ENCODE results near the gene GNAI3.

Gene GNAI3

DNA sequence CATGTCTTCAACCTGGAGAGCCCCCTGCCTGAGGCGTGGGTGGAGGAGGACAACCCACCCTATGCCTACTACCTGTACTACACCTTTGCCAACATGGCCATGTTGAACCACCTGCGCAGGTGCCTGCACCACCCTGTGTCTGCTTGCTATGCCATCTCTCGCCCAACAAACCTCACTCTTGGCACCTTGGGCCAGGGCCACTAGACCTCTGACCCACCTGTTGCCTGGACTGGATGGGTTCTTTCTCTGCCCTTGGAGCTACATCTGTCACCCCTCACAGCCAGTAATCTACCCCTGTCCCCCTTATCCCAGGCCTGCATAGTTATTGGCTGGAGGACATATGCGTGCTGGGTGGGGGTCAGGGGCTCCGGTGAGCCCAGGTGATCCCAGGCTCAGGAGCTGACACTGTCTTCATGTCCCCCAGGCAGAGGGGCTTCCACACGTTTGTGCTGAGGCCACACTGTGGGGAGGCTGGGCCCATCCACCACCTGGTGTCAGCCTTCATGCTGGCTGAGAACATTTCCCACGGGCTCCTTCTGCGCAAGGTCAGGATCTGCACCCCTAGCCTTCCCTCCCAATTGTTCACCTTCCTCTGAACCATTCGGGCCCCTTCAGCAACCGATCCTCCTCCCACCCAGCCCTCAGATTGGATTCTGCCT, 81.1 kb downstream of the GNAI3 start:
- no peaks in the 10 kb centered on the region for H3K9me3 ChIP-seq (ENCODE audit: insufficient read depth, low read depth, low read length)
- H3K4me3 ChIP-seq (ENCODE audit: low read length): no peak overlapping the region
- H3K9ac ChIP-seq (ENCODE audit: low read depth, low read length): no peak overlapping the region
- H3K27me3 ChIP-seq (ENCODE audit: insufficient read depth, low read length): no peaks in the 10 kb centered on the region
- H3K4me1 ChIP-seq (ENCODE audit: insufficient read depth, low read length): no peaks in the 10 kb centered on the region; the same call in 1 of the 2 replicates
- H3K36me3 ChIP-seq (ENCODE audit: insufficient read depth, low read depth, low read length): peaks cover 53% of the 10 kb centered on the region
- no peak overlapping the region for H3K27ac ChIP-seq (ENCODE audit: low read length)

DNA sequence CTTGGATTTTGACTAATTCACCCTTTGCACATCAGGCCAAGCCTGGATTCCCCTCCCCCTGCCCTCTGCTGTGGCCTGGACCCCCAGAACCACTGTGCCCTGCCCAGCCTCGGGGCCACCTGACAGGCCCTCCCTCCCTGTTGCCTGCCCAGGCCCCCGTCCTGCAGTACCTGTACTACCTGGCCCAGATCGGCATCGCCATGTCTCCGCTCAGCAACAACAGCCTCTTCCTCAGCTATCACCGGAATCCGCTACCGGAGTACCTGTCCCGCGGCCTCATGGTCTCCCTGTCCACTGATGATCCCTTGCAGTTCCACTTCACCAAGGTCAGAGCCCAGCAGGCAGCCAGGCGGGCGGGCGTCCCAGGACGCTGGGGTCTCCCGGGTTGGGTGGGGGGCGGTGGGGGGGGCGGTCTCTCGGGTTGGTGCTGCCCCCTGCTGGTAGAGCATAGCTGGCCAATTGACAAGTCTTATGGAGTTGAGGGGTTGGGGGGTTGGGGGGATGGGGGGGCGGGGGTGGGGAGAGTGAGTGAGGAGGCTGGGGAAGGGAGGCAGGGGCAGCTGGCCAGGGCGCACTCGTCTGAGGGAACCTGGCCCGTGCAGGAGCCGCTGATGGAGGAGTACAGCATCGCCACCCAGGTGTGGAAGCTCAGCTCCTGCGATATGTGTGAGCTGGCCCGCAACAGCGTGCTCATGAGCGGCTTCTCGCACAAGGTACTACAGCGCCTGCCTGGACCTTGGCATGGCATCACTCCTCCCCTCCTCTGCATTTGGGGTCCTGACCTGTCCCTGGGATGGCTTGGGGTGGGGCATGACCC, 81.9 kb downstream of the GNAI3 start:
- H3K4me1 ChIP-seq (ENCODE audit: insufficient read depth, low read length): no peaks in the 10 kb centered on the region; the same call in 1 of the 2 replicates
- H3K9me3 ChIP-seq (ENCODE audit: insufficient read depth, low read depth, low read length): no peaks in the 10 kb centered on the region
- H3K27me3 ChIP-seq (ENCODE audit: insufficient read depth, low read length): no peaks in the 10 kb centered on the region
- no peak overlapping the region for H3K9ac ChIP-seq (ENCODE audit: low read depth, low read length)
- H3K27ac ChIP-seq (ENCODE audit: low read length): no peak overlapping the region
- H3K4me3 ChIP-seq (ENCODE audit: low read length): no peak overlapping the region
- H3K36me3 ChIP-seq (ENCODE audit: insufficient read depth, low read depth, low read length): peaks cover 53% of the 10 kb centered on the region

DNA sequence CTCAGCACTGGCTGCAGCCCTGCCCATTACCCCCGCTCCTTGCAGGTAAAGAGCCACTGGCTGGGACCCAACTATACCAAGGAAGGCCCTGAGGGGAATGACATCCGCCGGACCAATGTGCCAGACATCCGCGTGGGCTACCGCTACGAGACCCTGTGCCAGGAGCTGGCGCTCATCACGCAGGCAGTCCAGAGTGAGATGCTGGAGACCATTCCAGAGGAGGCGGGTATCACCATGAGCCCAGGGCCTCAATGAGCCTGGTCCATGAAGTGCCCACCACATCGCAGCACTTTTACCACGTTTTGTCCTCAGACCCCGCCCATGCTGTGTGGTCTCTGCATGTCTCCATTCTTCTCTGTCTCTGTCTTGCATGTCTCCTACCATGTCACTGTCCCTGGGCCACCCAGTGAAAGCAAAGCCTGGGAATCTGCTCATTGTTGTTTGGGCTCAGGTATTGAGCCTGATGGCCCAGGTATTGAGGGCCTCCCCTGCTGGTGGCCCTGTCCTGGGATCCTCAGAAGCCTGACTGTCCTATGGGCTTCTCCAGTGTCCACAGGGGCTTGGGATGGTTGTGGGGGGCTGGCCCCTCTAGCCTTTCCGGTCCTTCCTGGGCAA, 82.6 kb downstream of the GNAI3 start:
- H3K27me3 ChIP-seq (ENCODE audit: insufficient read depth, low read length): no peaks in the 10 kb centered on the region
- H3K9me3 ChIP-seq (ENCODE audit: insufficient read depth, low read depth, low read length): no peaks in the 10 kb centered on the region
- H3K4me3 ChIP-seq (ENCODE audit: low read length): no peak overlapping the region
- peaks cover 1% of the 10 kb centered on the region; the same call in 1 of the 2 replicates for H3K4me1 ChIP-seq (ENCODE audit: insufficient read depth, low read length)
- H3K36me3 ChIP-seq (ENCODE audit: insufficient read depth, low read depth, low read length): peaks cover 49% of the 10 kb centered on the region
- no peak overlapping the region for H3K9ac ChIP-seq (ENCODE audit: low read depth, low read length)
- H3K27ac ChIP-seq (ENCODE audit: low read length): no peak overlapping the region

DNA sequence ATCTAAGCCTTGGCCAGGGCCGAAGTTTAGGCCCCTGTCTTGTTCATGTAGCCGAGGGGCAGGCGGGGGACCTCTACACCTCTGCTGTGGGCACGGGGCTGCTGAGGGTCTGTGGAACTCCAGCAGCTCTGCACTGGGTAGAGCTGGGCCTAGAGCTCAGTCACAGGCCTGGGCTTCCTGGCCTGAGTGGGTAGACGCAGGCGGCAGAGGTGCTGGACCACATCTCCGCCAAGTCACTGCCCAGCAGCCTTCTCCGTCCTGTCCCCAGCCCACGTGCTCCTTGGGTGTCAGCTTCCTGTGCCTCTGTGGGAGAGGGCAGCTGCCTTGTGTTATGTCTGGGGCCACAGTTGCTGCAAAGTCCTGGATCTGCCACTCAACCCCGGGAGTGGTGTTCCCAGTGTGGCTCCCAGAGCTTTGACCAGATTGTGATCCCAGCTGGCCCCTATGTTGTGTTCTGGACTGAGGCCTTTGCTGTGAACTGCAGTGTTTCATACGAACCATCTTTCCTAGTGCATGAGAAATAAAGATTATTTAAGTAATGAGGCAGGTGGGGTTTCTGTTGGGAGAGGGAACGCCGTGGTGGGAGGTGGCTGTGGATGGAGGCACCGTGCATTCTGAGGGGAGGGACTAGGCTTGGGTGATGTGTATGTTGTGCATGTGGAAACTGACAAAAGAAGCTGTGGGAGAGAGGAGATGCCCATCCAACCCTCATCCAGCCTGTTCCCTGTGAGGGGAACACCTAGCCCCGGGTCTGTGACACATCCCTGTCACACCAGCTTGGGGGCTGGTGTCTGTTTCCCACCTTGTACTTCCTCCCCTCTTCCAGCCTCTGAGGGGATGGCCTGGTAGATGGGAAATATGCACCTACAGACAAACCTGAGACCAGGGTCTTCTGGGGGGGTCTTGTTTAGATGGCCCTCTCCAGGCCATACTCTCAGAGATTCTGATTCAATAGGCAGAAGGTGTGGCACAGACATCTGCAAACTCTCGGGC, 83.4 kb downstream of the GNAI3 start:
- no peak overlapping the region for H3K9ac ChIP-seq (ENCODE audit: low read depth, low read length)
- no peak overlapping the region for H3K4me3 ChIP-seq (ENCODE audit: low read length)

DNA sequence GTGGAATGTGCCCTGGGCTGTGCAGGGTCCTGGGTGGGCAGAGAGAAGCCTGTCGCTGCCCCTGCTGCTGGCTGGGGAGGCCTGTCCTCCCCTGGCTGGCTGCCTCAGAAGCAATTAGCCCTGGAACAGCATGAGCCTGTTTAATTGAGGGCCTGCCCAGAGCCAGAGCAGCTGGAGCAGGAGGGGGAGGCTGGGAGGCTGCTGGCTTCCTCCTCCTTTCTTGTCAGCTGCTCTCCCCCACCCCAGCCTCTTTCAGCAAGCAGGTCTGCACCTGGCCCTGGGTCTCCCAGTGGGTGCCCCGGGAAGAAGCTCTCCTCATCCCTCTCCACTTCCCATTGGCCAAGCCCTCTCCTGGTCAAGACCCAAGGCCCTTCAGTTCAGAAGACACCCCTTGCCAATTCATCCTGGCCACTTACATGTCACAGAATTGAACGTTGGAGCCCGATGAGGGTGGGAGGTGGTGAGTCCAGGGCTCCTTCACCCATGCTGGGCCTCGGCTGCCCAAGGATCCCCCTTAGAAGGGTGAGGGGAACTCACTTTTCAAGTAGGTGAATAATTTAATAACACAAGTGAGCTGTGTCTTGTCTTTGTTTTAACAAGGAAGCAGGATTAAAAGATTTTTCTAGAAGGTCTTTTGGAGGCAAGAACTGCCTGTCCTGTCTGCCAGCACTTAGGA, 84.4 kb downstream of the GNAI3 start:
- Histone ChIP-seq H3K36me3 (ENCODE audit: insufficient read depth, low read depth, low read length) (peaks cover 32% of the 10 kb centered on the region), H3K4me3 (ENCODE audit: low read length) (no peak overlapping the region), H3K4me1 (ENCODE audit: insufficient read depth, low read length) (peaks cover 6% of the 10 kb centered on the region; the same call in 1 of the 2 replicates), H3K27ac (ENCODE audit: low read length) (no peak overlapping the region), H3K27me3 (ENCODE audit: insufficient read depth, low read length) (no peaks in the 10 kb centered on the region), H3K9ac (ENCODE audit: low read depth, low read length) (no peak overlapping the region), H3K9me3 (ENCODE audit: insufficient read depth, low read depth, low read length) (no peaks in the 10 kb centered on the region)

More for the DNA sequence above, 83.4 kb downstream of the GNAI3 start:
- H3K36me3 ChIP-seq (ENCODE audit: insufficient read depth, low read depth, low read length): peaks cover 42% of the 10 kb centered on the region
- H3K27ac ChIP-seq (ENCODE audit: low read length): no peak overlapping the region
- no peaks in the 10 kb centered on the region for H3K9me3 ChIP-seq (ENCODE audit: insufficient read depth, low read depth, low read length)
- H3K27me3 ChIP-seq (ENCODE audit: insufficient read depth, low read length): no peaks in the 10 kb centered on the region
- peaks cover 6% of the 10 kb centered on the region; the same call in 1 of the 2 replicates for H3K4me1 ChIP-seq (ENCODE audit: insufficient read depth, low read length)

DNA sequence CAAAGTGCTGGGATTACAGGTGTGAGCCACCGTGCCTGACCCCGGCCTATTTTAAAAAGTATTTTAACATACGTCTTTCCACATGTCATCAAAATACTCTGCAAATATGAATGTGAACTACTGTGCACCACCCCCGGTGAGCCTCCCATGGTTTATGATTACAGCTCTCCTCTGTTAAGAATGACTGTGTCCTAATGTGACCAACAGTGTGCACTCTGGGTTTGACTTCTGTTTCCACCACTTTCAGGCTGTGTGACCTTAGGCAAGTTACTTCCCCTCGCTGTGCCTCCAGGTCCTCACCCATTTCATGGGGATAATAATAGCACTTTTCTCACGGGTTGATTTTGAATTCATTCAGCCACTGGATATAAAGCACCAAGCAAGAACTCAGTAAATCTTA, 85.9 kb downstream of the GNAI3 start:
- no peak overlapping the region for H3K27ac ChIP-seq (ENCODE audit: low read length)
- no peaks in the 10 kb centered on the region for H3K27me3 ChIP-seq (ENCODE audit: insufficient read depth, low read length)
- peaks cover 6% of the 10 kb centered on the region; the same call in 1 of the 2 replicates for H3K4me1 ChIP-seq (ENCODE audit: insufficient read depth, low read length)
- no peak overlapping the region for H3K4me3 ChIP-seq (ENCODE audit: low read length)
- H3K9me3 ChIP-seq (ENCODE audit: insufficient read depth, low read depth, low read length): no peaks in the 10 kb centered on the region
- H3K9ac ChIP-seq (ENCODE audit: low read depth, low read length): no peak overlapping the region
- peaks cover 19% of the 10 kb centered on the region for H3K36me3 ChIP-seq (ENCODE audit: insufficient read depth, low read depth, low read length)

DNA sequence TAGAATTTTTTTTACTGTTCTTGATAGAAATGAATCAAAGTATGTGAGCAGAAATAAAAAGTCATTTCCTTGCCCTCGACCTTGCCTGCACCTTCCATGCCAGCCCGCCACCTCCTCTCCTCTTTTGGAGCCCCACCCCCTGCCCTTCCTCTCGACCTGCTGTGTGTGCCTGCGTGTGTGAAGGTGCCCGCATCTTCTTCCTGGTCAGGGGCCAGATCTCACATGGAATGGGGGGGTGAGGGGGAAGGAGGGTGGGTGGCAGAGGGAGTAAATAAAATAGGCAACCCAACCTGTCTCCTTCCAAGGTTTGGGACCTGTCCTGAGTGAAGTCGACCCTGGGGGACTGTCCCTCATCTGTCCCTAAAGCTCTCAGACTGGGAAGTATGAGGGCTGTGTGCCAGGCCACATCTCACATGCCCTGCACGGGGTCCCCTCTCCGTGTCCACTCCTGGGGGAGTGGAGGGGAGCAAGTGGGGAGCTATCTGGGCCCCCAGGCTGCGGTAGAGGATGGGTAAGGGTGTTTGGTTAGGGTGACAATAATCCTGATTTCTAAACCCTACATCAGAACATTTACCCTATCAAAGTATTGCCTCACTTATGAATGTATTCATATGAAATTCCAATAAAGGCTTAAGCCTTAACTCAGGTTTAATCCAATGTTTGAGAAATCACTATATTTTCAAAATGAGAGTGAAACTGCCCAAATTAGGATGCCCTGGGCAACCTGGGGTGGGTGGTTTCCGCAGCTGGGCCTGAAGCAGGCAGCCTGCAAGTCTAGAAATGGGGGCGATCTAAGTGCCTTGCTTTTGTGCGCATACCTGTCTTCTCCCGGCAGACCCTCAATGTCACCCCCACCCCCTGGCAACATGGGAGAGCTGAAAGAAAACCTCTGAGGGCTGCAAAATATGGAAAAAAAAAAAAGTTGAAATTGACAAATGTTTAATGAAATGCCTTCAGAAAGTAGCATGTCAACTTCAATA, 86.6 kb downstream of the GNAI3 start:
- no peaks in the 10 kb centered on the region for H3K9me3 ChIP-seq (ENCODE audit: insufficient read depth, low read depth, low read length)
- no peak overlapping the region for H3K9ac ChIP-seq (ENCODE audit: low read depth, low read length)
- H3K4me1 ChIP-seq (ENCODE audit: insufficient read depth, low read length): peaks cover 6% of the 10 kb centered on the region; the same call in 1 of the 2 replicates
- no peaks in the 10 kb centered on the region for H3K27me3 ChIP-seq (ENCODE audit: insufficient read depth, low read length)
- peaks cover 13% of the 10 kb centered on the region for H3K36me3 ChIP-seq (ENCODE audit: insufficient read depth, low read depth, low read length)
- H3K4me3 ChIP-seq (ENCODE audit: low read length): no peak overlapping the region
- no peak overlapping the region for H3K27ac ChIP-seq (ENCODE audit: low read length)

DNA sequence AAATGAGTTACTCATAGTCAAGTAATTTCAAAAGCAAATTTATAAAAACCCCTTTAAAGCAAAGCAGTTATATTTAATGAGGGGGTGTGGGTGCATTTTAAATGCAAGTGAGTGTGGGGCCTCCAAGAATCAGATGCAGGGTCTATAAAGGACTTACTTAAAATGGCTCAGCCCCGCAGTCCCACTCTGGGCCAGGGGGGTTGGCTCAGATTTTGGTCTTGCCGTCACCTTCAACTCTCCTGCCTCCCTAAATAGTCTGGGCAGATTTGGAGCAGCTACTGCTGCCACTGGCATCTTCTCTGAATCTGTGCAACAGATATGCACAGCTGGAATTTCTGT, 87.4 kb downstream of the GNAI3 start:
- no peaks in the 10 kb centered on the region for H3K9me3 ChIP-seq (ENCODE audit: insufficient read depth, low read depth, low read length)
- H3K4me3 ChIP-seq (ENCODE audit: low read length): no peak overlapping the region
- H3K27me3 ChIP-seq (ENCODE audit: insufficient read depth, low read length): no peaks in the 10 kb centered on the region
- no peak overlapping the region for H3K27ac ChIP-seq (ENCODE audit: low read length)
- H3K36me3 ChIP-seq (ENCODE audit: insufficient read depth, low read depth, low read length): peaks cover 10% of the 10 kb centered on the region
- no peak overlapping the region; the same call in 1 of the 2 replicates for H3K9ac ChIP-seq (ENCODE audit: low read depth, low read length)
- peaks cover 6% of the 10 kb centered on the region; the same call in 1 of the 2 replicates for H3K4me1 ChIP-seq (ENCODE audit: insufficient read depth, low read length)

DNA sequence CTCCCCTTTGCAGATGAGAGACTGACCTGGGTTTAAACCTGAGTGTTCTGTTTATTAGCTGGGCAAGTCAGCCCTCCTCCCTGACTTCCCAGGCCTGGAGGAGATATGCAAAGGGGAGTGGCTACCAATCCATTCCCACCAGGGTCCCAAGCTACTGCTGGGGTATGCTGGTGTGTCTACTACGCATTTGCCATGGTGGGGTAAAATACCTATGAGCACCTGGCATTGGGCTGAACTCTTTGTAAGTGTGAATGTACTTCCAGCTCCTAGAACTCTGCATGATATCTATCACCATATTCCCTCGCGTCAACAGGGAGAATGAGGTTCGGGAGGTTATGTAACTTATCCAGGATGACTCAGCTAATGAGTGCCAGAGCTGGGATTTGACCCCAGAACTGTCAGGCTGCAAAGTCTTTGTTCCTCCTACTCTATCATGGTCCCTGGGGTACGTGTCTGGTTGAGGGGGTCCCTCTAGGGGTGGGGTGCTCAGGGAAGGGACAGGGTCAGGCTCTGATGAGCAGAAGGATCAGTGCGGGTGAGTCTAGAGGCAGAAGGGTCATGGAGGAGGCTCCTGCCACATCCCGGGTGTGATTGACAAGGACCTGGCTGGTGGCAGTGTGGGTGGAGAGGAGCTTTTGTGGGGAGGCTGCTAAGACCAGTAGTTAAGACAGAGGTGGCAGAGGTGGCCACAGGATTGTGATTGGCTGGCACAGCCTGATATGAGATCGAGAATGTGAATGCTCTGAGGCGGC, 88.0 kb downstream of the GNAI3 start:
- Histone ChIP-seq H3K4me1 (ENCODE audit: insufficient read depth, low read length) (peaks cover 6% of the 10 kb centered on the region; the same call in 1 of the 2 replicates), H3K27ac (ENCODE audit: low read length) (no peak overlapping the region), H3K4me3 (ENCODE audit: low read length) (no peak overlapping the region), H3K9ac (ENCODE audit: low read depth, low read length) (peak overlapping the region; percentile 19; the same call in 1 of the 2 replicates), H3K36me3 (ENCODE audit: insufficient read depth, low read depth, low read length) (peaks cover 4% of the 10 kb centered on the region), H3K9me3 (ENCODE audit: insufficient read depth, low read depth, low read length) (no peaks in the 10 kb centered on the region), H3K27me3 (ENCODE audit: insufficient read depth, low read length) (no peaks in the 10 kb centered on the region)

Measured in iPS-20b (cell line).